ENCODE results near the gene CACNA2D3.

CACNA2D3 gene

DNA sequence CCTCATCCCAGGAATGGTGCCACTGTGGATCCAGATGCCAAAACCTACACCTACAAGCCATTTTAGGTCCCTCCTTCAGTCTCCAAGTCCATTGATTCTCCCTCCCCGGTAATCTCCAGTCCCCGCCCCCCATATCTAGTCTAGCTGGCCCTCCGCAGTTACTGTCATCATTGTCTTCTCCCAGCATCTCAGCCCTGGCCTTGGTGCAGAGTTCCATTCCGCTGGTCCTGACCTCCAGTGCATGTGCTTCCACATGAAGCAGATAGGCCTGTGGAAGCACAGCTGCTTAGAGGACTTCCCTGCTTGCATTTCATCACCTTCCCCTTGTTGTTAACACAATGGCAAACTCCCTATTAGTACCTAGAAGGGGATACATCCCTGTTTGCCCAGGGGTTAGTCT lies 473.7 kb downstream of the CACNA2D3 start:
- H3K4me3 ChIP-seq (ENCODE audit: control insufficient read depth, low read depth, low read length) = no peak overlapping the region
- TF ChIP-seq, protein P1, sequence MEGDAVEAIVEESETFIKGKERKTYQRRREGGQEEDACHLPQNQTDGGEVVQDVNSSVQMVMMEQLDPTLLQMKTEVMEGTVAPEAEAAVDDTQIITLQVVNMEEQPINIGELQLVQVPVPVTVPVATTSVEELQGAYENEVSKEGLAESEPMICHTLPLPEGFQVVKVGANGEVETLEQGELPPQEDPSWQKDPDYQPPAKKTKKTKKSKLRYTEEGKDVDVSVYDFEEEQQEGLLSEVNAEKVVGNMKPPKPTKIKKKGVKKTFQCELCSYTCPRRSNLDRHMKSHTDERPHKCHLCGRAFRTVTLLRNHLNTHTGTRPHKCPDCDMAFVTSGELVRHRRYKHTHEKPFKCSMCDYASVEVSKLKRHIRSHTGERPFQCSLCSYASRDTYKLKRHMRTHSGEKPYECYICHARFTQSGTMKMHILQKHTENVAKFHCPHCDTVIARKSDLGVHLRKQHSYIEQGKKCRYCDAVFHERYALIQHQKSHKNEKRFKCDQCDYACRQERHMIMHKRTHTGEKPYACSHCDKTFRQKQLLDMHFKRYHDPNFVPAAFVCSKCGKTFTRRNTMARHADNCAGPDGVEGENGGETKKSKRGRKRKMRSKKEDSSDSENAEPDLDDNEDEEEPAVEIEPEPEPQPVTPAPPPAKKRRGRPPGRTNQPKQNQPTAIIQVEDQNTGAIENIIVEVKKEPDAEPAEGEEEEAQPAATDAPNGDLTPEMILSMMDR (IDR thresholded peaks at IDR 0.05; ENCODE audit: control insufficient read depth, insufficient read depth, low read depth, low read length, missing control alignments) = no peak
- DNase-seq (ENCODE audit: low read depth) = no peak

DNA sequence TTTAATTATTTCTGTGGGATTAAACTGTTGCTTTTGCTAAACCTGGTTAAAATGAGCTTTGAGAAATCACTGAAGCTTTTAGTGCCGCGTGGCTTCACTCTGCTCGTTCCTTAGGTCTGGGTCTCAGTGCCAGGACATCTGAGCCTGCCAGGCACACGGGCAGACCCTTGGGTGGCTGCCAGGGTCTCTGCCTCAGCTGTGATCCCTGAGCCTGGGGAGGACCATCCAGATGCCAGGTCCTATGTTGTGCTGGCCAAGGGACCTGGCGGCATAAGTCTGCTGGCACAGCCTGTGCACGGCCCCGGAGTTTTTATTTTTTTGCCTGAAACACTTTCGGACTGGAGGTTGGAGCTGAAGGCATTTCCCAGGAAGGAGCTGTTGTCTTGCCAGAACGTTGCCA lies 477.4 kb downstream of the CACNA2D3 start:
- H3K4me3 ChIP-seq (ENCODE audit: control insufficient read depth, low read depth, low read length) = no peak overlapping the region
- TF ChIP-seq, protein P1 (IDR thresholded peaks at IDR 0.05; ENCODE audit: control insufficient read depth, insufficient read depth, low read depth, low read length, missing control alignments) = no peak
- DNase-seq (ENCODE audit: low read depth) = no peak

DNA sequence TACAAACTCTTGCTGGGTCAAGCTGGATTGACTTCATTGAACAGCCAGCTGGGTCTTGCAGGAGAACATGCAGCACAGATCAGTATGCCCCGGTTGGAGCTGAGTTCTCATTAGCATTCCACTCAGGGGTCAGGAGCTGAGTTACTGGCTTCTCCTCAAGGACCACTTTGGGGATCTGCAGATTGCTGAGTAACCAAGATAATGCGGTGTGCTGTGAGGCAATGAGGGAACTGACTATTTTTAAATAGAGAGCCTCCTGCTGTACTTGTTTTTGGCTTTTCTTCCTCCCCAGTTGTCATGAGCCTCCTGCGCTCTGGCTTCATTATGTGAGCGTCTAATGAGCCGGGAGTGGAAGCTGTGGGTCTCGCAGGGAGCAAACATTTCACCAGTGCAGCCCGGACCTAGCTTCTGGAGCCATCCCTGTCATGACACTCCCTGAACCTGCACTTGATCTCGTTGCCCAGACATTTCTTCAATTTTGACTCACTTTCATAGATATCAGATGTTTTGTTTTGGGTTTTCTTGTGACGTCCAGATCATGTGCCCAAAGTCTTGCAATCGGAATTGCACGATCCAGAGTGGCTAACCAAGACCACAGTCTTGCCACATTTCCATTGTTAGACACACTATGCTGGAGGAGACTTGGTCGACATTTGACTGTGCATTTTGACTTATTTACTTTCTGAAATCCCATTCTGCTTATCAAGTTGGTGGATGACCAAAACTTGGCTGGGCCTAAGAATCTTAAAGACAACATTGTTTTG lies 478.3 kb downstream of the CACNA2D3 start:
- DNase-seq (ENCODE audit: low read depth) = no peak
- TF ChIP-seq, protein P1 (IDR thresholded peaks at IDR 0.05; ENCODE audit: control insufficient read depth, insufficient read depth, low read depth, low read length, missing control alignments) = no peak
- H3K4me3 ChIP-seq (ENCODE audit: control insufficient read depth, low read depth, low read length) = no peak overlapping the region

DNA sequence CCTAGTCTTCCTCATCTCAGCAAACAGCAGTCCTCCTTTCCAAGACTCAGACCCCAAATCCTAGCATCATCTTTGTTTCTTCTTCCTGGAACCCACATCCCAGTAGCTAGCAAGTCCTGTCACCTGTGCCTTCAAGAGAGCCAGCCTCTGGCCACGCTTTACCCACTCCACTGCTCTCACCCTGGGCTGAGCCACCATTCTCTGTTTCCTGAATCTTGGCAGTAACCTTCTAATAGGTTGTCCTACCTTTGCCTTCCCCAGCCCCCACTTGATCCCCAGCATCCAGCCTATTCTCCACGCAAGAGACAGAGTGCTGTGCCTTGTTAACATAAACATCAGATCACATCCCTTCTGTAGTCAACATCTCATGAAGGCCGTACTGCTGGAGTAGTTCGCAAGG lies 482.1 kb downstream of the CACNA2D3 start:
- DNase-seq (ENCODE audit: low read depth) = no peak
- TF ChIP-seq, protein P1 (IDR thresholded peaks at IDR 0.05; ENCODE audit: control insufficient read depth, insufficient read depth, low read depth, low read length, missing control alignments) = no peak
- no peak overlapping the region for H3K4me3 ChIP-seq (ENCODE audit: control insufficient read depth, low read depth, low read length)

DNA sequence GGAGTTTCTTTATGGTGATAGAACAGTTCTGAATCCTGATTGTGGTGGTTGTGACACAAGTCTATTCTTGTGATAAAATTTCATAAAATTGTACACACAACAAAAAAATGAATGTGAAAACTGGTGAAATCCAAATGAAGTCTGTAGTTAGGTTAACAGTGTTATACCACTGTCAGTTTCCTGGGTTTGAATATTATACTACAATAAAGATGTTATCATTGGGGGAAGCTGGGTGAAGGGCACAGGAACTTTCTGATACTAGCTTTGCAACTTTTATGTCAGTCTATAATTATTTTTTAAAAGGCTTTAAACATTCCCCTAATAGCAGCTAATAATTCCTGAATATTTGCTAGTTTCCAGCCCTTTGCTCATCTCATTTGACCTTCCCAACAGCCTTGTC lies 485.7 kb downstream of the CACNA2D3 start:
- no peak overlapping the region for H3K4me3 ChIP-seq (ENCODE audit: control insufficient read depth, low read depth, low read length)
- TF ChIP-seq, protein P1 (IDR thresholded peaks at IDR 0.05; ENCODE audit: control insufficient read depth, insufficient read depth, low read depth, low read length, missing control alignments) = no peak
- DNase-seq (ENCODE audit: low read depth) = no peak

DNA sequence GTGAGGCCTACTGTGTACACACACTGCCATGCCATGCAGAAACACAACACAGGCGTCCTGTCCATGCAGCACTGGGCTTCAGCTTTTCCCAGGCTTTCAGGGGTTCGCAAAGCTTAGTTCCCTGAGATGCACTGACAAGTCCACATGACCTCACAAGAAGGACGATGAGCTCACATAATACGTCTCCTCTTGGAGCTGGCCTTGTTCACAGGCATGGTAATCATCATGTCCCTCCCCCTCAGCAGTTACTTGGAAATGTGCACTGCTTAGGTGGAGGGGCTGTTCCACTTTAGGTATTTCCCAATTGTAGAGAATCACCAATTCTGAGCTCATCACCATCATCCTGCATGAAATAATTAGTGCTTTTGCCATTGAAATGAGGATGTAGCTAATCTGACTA lies 496.7 kb downstream of the CACNA2D3 start:
- DNase-seq (ENCODE audit: low read depth) = no peak
- TF ChIP-seq, protein P1 (IDR thresholded peaks at IDR 0.05; ENCODE audit: control insufficient read depth, insufficient read depth, low read depth, low read length, missing control alignments) = no peak
- no peak overlapping the region for H3K4me3 ChIP-seq (ENCODE audit: control insufficient read depth, low read depth, low read length)

Measured in AG09309 (cell line).